H1 (cell line): Measurements from ENCODE around the gene MMADHC. TPM values are rescaled to one million over a fixed set of nuclear protein-coding genes. Genes with fewer than 3 reads are reported as not detected.

ENCODE experiments used
- BACH1 ChIP-seq: IDR thresholded peaks from 2 replicates; pipeline ENCODE4 v1.6.1; 2012; ENCODE audit warnings: low read length, improper control_type of control experiment
- BCL11A ChIP-seq, 2 experiments: IDR thresholded peaks; one replicate each; pipeline ENCODE4 v1.6.1; 2011; ENCODE audit warnings: low read depth in 2 of 2, low read length in 2 of 2, mild to moderate bottlenecking in 2 of 2
- CREB1 ChIP-seq: IDR thresholded peaks from 2 replicates; pipeline ENCODE4 v1.6.1; 2012; ENCODE audit warnings: inconsistent platforms
- GABPA ChIP-seq: IDR thresholded peaks from 2 replicates; pipeline ENCODE4 v1.6.1; 2011; ENCODE audit warnings: mild to moderate bottlenecking, low read length, moderate library complexity, borderline replicate concordance; ENCODE audit not compliant: insufficient read depth
- HDAC2 ChIP-seq, 2 experiments: fragments of 300-600 bp in 1 of 2; sonication (generic) in 1 of 2; IDR thresholded peaks; 2 replicates each; pipeline ENCODE4 v1.6.1; 2011 to 2012; ENCODE audit warnings: low read depth in 2 of 2, low read length in 2 of 2, mild to moderate bottlenecking in 2 of 2, moderate library complexity in 2 of 2, borderline replicate concordance in 1 of 2, inconsistent platforms in 1 of 2
- NRF1 ChIP-seq: IDR thresholded peaks from 2 replicates; pipeline ENCODE4 v1.6.1; 2011; ENCODE audit warnings: mild to moderate bottlenecking, low read depth, low read length, improper control_type of control experiment
- RXRA ChIP-seq: IDR thresholded peaks from 2 replicates; pipeline ENCODE4 v1.6.1; 2011; ENCODE audit warnings: low read depth, mild to moderate bottlenecking, low read length, moderate library complexity; ENCODE audit not compliant: insufficient read depth
- TAF7 ChIP-seq: optimal IDR thresholded peaks from 2 replicates; pipeline ENCODE3; 2011; ENCODE audit warnings: low read depth, mild to moderate bottlenecking, inconsistent platforms, low read length, moderate library complexity, borderline replicate concordance
- TBP ChIP-seq: IDR thresholded peaks from 2 replicates; pipeline ENCODE4 v1.6.1; 2011; ENCODE audit warnings: low read depth, low read length, improper control_type of control experiment
- YY1 ChIP-seq: IDR thresholded peaks from 2 replicates; pipeline ENCODE4 v1.6.1; 2011; ENCODE audit warnings: low read depth, mild to moderate bottlenecking, low read length
- polyA plus RNA-seq, 7 experiments: library from polyadenylated mRNA; depleted of rRNA in 3 of 7; stranded (reverse) in 5 of 7; unstranded in 2 of 7; fragments of >200 nt in 5 of 7; fragments of 200-250 nt in 2 of 7; gene quantifications; 1 replicate in 5 of 7; 2 replicates in 1 of 7; 4 replicates in 1 of 7; pipeline versions ENCODE4 v1.2.1 to v1.2.3, GENCODE V29; 2011 to 2013; ENCODE audit warnings: missing spikeins in 2 of 7, mixed read lengths in 2 of 7
- total RNA-seq: library from RNA; stranded (reverse); fragmentation: NEBNext Ultra II Directional; extraction: Animal tissue kit (Norgen Biotek cat#: 25700); gene quantifications from 2 replicates; pipeline ENCODE4 v1.2.1, GENCODE V29; 2021
- TF ChIP-seq, protein P1 (sequence below): fragments of 300-600 bp; sonication (generic); IDR thresholded peaks from 2 replicates; pipeline ENCODE4 v1.7.1; 2012; ENCODE audit warnings: low read length, moderate library complexity, mild to moderate bottlenecking, inconsistent platforms; ENCODE audit not compliant: insufficient replicate concordance
- TF ChIP-seq, protein P2 (sequence below): IDR thresholded peaks from 2 replicates; pipeline ENCODE4 v1.6.1; 2012; ENCODE audit warnings: inconsistent platforms

The MMADHC gene
- total and polyA plus RNA-seq, 2 of the 8 experiments (the other 6 are each of a cell fraction or from before 2014, with no cell fraction given) = 61.1 to 130 TPM

DNA sequence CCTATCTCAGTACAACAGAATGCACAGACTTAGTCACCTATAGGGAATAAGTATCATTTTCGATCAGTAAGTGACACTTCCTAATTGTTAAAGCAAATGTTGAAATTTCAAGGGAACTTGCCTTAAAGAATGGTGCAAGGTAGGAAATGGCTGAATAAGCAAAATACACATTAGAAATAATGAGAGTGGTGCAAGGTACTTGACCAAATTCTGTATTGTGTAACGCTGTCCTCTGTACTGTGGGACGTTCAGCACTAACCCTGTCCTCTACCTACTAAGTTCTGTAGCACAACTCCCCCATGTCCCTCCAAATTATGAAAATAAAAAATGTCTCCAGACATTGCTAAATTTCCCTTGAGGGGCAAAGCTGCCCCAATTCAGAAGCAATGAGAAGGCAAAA lies 19.4 kb downstream of the MMADHC start (continued):
- TF ChIP-seq, protein P1, sequence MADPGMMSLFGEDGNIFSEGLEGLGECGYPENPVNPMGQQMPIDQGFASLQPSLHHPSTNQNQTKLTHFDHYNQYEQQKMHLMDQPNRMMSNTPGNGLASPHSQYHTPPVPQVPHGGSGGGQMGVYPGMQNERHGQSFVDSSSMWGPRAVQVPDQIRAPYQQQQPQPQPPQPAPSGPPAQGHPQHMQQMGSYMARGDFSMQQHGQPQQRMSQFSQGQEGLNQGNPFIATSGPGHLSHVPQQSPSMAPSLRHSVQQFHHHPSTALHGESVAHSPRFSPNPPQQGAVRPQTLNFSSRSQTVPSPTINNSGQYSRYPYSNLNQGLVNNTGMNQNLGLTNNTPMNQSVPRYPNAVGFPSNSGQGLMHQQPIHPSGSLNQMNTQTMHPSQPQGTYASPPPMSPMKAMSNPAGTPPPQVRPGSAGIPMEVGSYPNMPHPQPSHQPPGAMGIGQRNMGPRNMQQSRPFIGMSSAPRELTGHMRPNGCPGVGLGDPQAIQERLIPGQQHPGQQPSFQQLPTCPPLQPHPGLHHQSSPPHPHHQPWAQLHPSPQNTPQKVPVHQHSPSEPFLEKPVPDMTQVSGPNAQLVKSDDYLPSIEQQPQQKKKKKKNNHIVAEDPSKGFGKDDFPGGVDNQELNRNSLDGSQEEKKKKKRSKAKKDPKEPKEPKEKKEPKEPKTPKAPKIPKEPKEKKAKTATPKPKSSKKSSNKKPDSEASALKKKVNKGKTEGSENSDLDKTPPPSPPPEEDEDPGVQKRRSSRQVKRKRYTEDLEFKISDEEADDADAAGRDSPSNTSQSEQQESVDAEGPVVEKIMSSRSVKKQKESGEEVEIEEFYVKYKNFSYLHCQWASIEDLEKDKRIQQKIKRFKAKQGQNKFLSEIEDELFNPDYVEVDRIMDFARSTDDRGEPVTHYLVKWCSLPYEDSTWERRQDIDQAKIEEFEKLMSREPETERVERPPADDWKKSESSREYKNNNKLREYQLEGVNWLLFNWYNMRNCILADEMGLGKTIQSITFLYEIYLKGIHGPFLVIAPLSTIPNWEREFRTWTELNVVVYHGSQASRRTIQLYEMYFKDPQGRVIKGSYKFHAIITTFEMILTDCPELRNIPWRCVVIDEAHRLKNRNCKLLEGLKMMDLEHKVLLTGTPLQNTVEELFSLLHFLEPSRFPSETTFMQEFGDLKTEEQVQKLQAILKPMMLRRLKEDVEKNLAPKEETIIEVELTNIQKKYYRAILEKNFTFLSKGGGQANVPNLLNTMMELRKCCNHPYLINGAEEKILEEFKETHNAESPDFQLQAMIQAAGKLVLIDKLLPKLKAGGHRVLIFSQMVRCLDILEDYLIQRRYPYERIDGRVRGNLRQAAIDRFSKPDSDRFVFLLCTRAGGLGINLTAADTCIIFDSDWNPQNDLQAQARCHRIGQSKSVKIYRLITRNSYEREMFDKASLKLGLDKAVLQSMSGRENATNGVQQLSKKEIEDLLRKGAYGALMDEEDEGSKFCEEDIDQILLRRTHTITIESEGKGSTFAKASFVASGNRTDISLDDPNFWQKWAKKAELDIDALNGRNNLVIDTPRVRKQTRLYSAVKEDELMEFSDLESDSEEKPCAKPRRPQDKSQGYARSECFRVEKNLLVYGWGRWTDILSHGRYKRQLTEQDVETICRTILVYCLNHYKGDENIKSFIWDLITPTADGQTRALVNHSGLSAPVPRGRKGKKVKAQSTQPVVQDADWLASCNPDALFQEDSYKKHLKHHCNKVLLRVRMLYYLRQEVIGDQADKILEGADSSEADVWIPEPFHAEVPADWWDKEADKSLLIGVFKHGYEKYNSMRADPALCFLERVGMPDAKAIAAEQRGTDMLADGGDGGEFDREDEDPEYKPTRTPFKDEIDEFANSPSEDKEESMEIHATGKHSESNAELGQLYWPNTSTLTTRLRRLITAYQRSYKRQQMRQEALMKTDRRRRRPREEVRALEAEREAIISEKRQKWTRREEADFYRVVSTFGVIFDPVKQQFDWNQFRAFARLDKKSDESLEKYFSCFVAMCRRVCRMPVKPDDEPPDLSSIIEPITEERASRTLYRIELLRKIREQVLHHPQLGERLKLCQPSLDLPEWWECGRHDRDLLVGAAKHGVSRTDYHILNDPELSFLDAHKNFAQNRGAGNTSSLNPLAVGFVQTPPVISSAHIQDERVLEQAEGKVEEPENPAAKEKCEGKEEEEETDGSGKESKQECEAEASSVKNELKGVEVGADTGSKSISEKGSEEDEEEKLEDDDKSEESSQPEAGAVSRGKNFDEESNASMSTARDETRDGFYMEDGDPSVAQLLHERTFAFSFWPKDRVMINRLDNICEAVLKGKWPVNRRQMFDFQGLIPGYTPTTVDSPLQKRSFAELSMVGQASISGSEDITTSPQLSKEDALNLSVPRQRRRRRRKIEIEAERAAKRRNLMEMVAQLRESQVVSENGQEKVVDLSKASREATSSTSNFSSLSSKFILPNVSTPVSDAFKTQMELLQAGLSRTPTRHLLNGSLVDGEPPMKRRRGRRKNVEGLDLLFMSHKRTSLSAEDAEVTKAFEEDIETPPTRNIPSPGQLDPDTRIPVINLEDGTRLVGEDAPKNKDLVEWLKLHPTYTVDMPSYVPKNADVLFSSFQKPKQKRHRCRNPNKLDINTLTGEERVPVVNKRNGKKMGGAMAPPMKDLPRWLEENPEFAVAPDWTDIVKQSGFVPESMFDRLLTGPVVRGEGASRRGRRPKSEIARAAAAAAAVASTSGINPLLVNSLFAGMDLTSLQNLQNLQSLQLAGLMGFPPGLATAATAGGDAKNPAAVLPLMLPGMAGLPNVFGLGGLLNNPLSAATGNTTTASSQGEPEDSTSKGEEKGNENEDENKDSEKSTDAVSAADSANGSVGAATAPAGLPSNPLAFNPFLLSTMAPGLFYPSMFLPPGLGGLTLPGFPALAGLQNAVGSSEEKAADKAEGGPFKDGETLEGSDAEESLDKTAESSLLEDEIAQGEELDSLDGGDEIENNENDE = no peak
- TF ChIP-seq GABPA (no peak), BACH1 (no peak), TBP (no peak), YY1 (no peak), BCL11A (IDR thresholded peaks at IDR 0.05; ENCODE audit: low read depth in 2 of 2, low read length in 2 of 2) (no peak), NRF1 (no peak), CREB1 (no peak), TAF7 (no peak), HDAC2 (IDR thresholded peaks at IDR 0.05; ENCODE audit: borderline replicate concordance in 1 of 2, low read depth in 2 of 2, low read length in 2 of 2) (no peak), RXRA (no peak)
- TF ChIP-seq, protein P2, sequence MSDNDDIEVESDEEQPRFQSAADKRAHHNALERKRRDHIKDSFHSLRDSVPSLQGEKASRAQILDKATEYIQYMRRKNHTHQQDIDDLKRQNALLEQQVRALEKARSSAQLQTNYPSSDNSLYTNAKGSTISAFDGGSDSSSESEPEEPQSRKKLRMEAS = no peak
